Activated B cell treated with CpG ODN at 0.5 μM for 24 hours (primary cell): Measurements from ENCODE around the gene TAS2R9. TPM values are rescaled to one million over a fixed set of nuclear protein-coding genes. Genes with fewer than 3 reads are reported as not detected.

ENCODE experiments used
- ATAC-seq: fragments of 200-7000 bp; cut with Tn5 transposase; one replicate; pipeline ENCODE4 v1.10.0; 2021; ENCODE audit warnings: low read depth, mild to moderate bottlenecking, moderate library complexity
- CTCF ChIA-PET: fragments of 350-600 bp; sonication (Branson Sonifier 250); formaldehyde crosslinking; loops from one replicate; lab custom pipeline; 2021; ENCODE audit warnings: antibody characterized with exemption; lab: Charles Lee
- POLR2A ChIA-PET: fragments of 350-600 bp; sonication (Branson Sonifier 250); formaldehyde crosslinking; loops from one replicate; lab custom pipeline; 2021; ENCODE audit warnings: antibody characterized with exemption; lab: Charles Lee
- DNase-seq: peaks from one replicate; pipeline ENCODE4 v3.0.0; 2022
- H3K27ac Mint-ChIP-seq: one replicate; pipeline ENCODE4 v1.8.0; 2020; ENCODE audit warnings: mixed read lengths
- H3K27me3 Mint-ChIP-seq: one replicate; pipeline ENCODE4 v1.8.0; 2021; ENCODE audit warnings: mixed read lengths
- H3K36me3 Mint-ChIP-seq: one replicate; pipeline ENCODE4 v1.8.0; 2021; ENCODE audit warnings: low read depth, mixed read lengths
- H3K4me1 Mint-ChIP-seq: one replicate; pipeline ENCODE4 v1.8.0; 2021; ENCODE audit warnings: mixed read lengths
- H3K4me3 Mint-ChIP-seq: one replicate; pipeline ENCODE4 v1.8.0; 2020; ENCODE audit warnings: mild to moderate bottlenecking, mixed read lengths
- H3K9me3 Mint-ChIP-seq: one replicate; pipeline ENCODE4 v1.8.0; 2020; ENCODE audit warnings: mixed read lengths
- intact Hi-C: fragments of 100-400 bp; cut with micrococcal nuclease; formaldehyde crosslinking; loops from one replicate; pipeline ENCODE4 v1.15.1; 2024
- total RNA-seq: library from RNA; stranded (reverse); gene quantifications from 2 replicates; pipeline ENCODE4 v1.2.3, GENCODE V29; 2022
- TF ChIP-seq, protein P1 (sequence below): fragments of 200-600 bp; IDR thresholded peaks from one replicate; pipeline ENCODE4 v1.8.0; 2022; ENCODE audit warnings: antibody characterized with exemption, mild to moderate bottlenecking

Gene TAS2R9
- total RNA-seq = not detected in 2 replicates

DNA sequence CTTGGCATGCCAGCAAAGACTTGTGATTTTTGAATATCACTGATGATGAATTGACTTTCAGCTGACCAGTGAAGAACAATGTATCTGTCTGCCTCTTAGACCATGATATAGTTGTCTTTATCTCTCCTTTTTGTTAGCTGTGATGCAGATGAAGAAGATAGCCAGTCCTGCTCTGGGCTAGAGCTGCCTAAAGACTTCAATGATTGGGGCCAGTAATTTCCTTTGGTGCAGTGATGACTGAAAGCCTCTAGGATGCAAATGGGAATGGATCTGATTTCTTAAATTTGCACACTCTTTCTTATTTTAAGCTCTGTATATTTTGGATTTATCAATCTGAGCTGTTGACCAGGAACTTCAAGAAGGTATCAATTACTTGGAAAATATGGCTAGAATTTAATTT lies at the start of gene TAS2R9:
TSS of gene TAS2R9 (minus strand) at position 101 of the 400 bp plus-strand sequence. CDS start at position 8, 93 bp downstream.
- H3K4me3 Mint-ChIP-seq = no peak within 1 kb of the TSS
- POLR2A ChIA-PET = no interaction called here
- H3K36me3 Mint-ChIP-seq = no peaks in the 10 kb centered on the region

GRCh38 chr12:10855807-10856206 lies 45.8 kb upstream of the TAS2R9 start:
- TF ChIP-seq, protein P1, sequence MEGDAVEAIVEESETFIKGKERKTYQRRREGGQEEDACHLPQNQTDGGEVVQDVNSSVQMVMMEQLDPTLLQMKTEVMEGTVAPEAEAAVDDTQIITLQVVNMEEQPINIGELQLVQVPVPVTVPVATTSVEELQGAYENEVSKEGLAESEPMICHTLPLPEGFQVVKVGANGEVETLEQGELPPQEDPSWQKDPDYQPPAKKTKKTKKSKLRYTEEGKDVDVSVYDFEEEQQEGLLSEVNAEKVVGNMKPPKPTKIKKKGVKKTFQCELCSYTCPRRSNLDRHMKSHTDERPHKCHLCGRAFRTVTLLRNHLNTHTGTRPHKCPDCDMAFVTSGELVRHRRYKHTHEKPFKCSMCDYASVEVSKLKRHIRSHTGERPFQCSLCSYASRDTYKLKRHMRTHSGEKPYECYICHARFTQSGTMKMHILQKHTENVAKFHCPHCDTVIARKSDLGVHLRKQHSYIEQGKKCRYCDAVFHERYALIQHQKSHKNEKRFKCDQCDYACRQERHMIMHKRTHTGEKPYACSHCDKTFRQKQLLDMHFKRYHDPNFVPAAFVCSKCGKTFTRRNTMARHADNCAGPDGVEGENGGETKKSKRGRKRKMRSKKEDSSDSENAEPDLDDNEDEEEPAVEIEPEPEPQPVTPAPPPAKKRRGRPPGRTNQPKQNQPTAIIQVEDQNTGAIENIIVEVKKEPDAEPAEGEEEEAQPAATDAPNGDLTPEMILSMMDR = no peak
- no peak overlapping the region for H3K4me3 Mint-ChIP-seq
- DNase-seq (no peak), ATAC-seq (no peak)
- no peaks in the 10 kb centered on the region for H3K27me3 Mint-ChIP-seq
- no peaks in the 10 kb centered on the region for H3K4me1 Mint-ChIP-seq
- intact Hi-C loops = no loop called here
- ChIA-PET POLR2A (no interaction called here), CTCF (no interaction called here)
- H3K27ac Mint-ChIP-seq = no peak overlapping the region
- peaks cover 31% of the 10 kb centered on the region for H3K9me3 Mint-ChIP-seq
- peaks cover 38% of the 10 kb centered on the region for H3K36me3 Mint-ChIP-seq

More for the DNA sequence above, at the start of gene TAS2R9:
- CTCF ChIA-PET = no interaction called here
- Mint-ChIP-seq H3K27me3 (peaks cover 5% of the 10 kb centered on the region), H3K9me3 (no peaks in the 10 kb centered on the region), H3K27ac (no peak within 1 kb of the TSS), H3K4me1 (no peaks in the 10 kb centered on the region)
- DNase-seq (no peak), ATAC-seq (no peak)
- intact Hi-C loops = no loop called here
- TF ChIP-seq, protein P1 = no peak

GRCh38 chr12:10853776-10854175 lies 43.8 kb upstream of the TAS2R9 start:
- no peak for DNase-seq
- Mint-ChIP-seq H3K36me3 (peaks cover 26% of the 10 kb centered on the region), H3K27me3 (no peaks in the 10 kb centered on the region), H3K27ac (no peak overlapping the region), H3K4me3 (no peak overlapping the region), H3K9me3 (peaks cover 21% of the 10 kb centered on the region), H3K4me1 (no peaks in the 10 kb centered on the region)
- ATAC-seq = no peak
- CTCF ChIA-PET = no interaction called here
- POLR2A ChIA-PET = no interaction called here
- TF ChIP-seq, protein P1 = no peak
- intact Hi-C loops = no loop called here

- intact Hi-C loops = no loop called here
- H3K36me3 Mint-ChIP-seq = peaks cover 15% of the 10 kb centered on the region
- H3K27me3 Mint-ChIP-seq = no peaks in the 10 kb centered on the region
- no peaks in the 10 kb centered on the region for H3K4me1 Mint-ChIP-seq
- no peak overlapping the region for H3K4me3 Mint-ChIP-seq
- ChIA-PET POLR2A (no interaction called here), CTCF (no interaction called here)
- DNase-seq = no peak
- H3K9me3 Mint-ChIP-seq = peaks cover 4% of the 10 kb centered on the region
- no peak overlapping the region for H3K27ac Mint-ChIP-seq
- ATAC-seq = no peak
- TF ChIP-seq, protein P1 = no peak
Measured at GRCh38 chr12:10851243-10851858, 41.4 kb upstream of the TAS2R9 start.

DNA sequence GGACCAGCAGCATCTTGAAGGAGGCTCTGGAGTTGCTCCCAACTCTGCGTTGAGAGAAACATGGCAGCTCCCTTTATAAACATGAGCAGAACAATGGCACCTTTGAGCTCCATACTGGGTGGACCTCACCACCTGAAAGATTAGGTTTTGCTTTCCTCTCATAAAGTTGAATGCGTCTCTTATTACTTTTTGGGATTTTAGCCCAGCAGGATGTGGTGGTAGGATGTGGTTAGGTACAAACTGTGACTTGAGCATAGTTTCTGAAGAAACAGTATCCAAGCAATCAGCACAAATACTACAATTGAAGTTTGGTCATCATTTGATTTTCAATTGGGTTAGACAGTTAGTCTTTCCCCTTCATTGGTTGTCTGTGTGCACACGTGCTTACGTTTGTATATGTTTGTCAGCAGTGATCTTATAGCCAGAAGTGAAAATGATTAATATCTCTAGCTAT lies 39.5 kb upstream of the TAS2R9 start, which contains the start of gene PRR4:
TSS of gene PRR4 (minus strand) at position 51 of the 454 bp plus-strand sequence. CDS start at position 13, 38 bp downstream.
- intact Hi-C loops = no loop called here
- POLR2A ChIA-PET = no interaction called here
- no peaks in the 10 kb centered on the region for H3K4me1 Mint-ChIP-seq
- no peak for DNase-seq
- no peaks in the 10 kb centered on the region for H3K9me3 Mint-ChIP-seq
- peaks cover 12% of the 10 kb centered on the region for H3K36me3 Mint-ChIP-seq
- H3K27ac Mint-ChIP-seq = no peak within 1 kb of the TSS
- CTCF ChIA-PET = no interaction called here
- no peak for ATAC-seq
- TF ChIP-seq, protein P1 = no peak
- no peaks in the 10 kb centered on the region for H3K27me3 Mint-ChIP-seq
- H3K4me3 Mint-ChIP-seq = no peak within 1 kb of the TSS
